ENCODE results near the gene FSTL4. TPM values are rescaled to one million over a fixed set of nuclear protein-coding genes. Genes with fewer than 3 reads are reported as not detected.

FSTL4 gene
- total and polyA plus RNA-seq, 4 donors: 0.02 to 0.18 TPM; not detected in 2

DNA sequence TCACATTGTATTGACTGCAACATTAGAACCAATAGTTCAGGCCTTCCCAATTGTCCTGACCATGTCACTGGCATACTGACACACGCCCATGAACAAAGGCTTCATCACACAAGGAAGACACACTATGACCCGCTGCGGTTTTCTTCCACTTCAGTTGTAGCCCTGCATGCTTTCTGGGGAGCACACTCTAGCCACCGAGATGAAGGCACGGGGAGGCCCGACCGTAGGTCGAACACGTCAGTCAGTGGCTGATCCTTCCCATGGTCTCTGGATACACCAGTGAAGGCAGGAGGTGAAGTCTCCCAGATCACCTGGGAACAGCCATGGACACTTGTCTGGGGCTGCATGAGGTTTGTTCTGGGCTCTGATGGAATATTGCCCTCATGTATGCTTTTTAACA is 224.7 kb downstream of the FSTL4 start:
- Histone ChIP-seq H3K4me1 (ENCODE audit: control insufficient read depth in 4 of 4, insufficient read depth in 4 of 4, low read length in 3 of 4) (no peaks in the 10 kb centered on the region), H3K36me3 (ENCODE audit: control insufficient read depth in 4 of 4, insufficient read depth in 3 of 4, low read depth in 1 of 4, low read length in 3 of 4) (no peaks in the 10 kb centered on the region), H3K4me3 (ENCODE audit: low read depth in 1 of 3, low read length in 3 of 3) (no peak overlapping the region), H3K27me3 (ENCODE audit: control insufficient read depth in 4 of 4, insufficient read depth in 4 of 4, low read length in 3 of 4) (peaks cover 0 to under 1% (median 0%) of the 10 kb centered on the region in 4 donors), H3K9me3 (ENCODE audit: control insufficient read depth in 4 of 4, low read length in 3 of 4) (no peaks in the 10 kb centered on the region), H3K9ac (ENCODE audit: low read depth in 1 of 2, low read length in 2 of 2) (no peak overlapping the region), H3K27ac (ENCODE audit: low read depth in 1 of 2, low read length in 2 of 2) (no peak overlapping the region)
- no peak for DNase-seq (ENCODE audit: low spot score)
- 92% methylated on average over 9 of the region's 9 CpGs for WGBS
- TF ChIP-seq, protein P1, sequence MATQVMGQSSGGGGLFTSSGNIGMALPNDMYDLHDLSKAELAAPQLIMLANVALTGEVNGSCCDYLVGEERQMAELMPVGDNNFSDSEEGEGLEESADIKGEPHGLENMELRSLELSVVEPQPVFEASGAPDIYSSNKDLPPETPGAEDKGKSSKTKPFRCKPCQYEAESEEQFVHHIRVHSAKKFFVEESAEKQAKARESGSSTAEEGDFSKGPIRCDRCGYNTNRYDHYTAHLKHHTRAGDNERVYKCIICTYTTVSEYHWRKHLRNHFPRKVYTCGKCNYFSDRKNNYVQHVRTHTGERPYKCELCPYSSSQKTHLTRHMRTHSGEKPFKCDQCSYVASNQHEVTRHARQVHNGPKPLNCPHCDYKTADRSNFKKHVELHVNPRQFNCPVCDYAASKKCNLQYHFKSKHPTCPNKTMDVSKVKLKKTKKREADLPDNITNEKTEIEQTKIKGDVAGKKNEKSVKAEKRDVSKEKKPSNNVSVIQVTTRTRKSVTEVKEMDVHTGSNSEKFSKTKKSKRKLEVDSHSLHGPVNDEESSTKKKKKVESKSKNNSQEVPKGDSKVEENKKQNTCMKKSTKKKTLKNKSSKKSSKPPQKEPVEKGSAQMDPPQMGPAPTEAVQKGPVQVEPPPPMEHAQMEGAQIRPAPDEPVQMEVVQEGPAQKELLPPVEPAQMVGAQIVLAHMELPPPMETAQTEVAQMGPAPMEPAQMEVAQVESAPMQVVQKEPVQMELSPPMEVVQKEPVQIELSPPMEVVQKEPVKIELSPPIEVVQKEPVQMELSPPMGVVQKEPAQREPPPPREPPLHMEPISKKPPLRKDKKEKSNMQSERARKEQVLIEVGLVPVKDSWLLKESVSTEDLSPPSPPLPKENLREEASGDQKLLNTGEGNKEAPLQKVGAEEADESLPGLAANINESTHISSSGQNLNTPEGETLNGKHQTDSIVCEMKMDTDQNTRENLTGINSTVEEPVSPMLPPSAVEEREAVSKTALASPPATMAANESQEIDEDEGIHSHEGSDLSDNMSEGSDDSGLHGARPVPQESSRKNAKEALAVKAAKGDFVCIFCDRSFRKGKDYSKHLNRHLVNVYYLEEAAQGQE (IDR thresholded peaks at IDR 0.05): no peak
- TF ChIP-seq RAD21 (IDR thresholded peaks at IDR 0.05): no peak
- no peak for TF ChIP-seq FOXA2 (IDR thresholded peaks at IDR 0.05)
- TF ChIP-seq JUND (IDR thresholded peaks at IDR 0.05): no peak
- no peak for TF ChIP-seq SP1 (IDR thresholded peaks at IDR 0.05)
- TF ChIP-seq, protein P2, sequence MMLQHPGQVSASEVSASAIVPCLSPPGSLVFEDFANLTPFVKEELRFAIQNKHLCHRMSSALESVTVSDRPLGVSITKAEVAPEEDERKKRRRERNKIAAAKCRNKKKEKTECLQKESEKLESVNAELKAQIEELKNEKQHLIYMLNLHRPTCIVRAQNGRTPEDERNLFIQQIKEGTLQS (IDR thresholded peaks at IDR 0.05): no peak
- TF ChIP-seq HNF4G (IDR thresholded peaks at IDR 0.05): no peak
- TF ChIP-seq, protein P3, sequence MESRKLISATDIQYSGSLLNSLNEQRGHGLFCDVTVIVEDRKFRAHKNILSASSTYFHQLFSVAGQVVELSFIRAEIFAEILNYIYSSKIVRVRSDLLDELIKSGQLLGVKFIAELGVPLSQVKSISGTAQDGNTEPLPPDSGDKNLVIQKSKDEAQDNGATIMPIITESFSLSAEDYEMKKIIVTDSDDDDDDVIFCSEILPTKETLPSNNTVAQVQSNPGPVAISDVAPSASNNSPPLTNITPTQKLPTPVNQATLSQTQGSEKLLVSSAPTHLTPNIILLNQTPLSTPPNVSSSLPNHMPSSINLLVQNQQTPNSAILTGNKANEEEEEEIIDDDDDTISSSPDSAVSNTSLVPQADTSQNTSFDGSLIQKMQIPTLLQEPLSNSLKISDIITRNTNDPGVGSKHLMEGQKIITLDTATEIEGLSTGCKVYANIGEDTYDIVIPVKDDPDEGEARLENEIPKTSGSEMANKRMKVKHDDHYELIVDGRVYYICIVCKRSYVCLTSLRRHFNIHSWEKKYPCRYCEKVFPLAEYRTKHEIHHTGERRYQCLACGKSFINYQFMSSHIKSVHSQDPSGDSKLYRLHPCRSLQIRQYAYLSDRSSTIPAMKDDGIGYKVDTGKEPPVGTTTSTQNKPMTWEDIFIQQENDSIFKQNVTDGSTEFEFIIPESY (IDR thresholded peaks at IDR 0.05): no peak
- TF ChIP-seq GABPA (IDR thresholded peaks at IDR 0.05 in 1 of 2, conservative IDR thresholded peaks at IDR 0.05 in 1 of 2): no peak
- no peak for TF ChIP-seq FOXA1 (IDR thresholded peaks at IDR 0.05)
- no peak for TF ChIP-seq EGR1 (IDR thresholded peaks at IDR 0.05; ENCODE audit: low read depth in 2 of 2)
- no peak for TF ChIP-seq TAF1 (conservative IDR thresholded peaks at IDR 0.05)
- no peak for TF ChIP-seq YY1 (IDR thresholded peaks at IDR 0.05)
- TF ChIP-seq, protein P4, sequence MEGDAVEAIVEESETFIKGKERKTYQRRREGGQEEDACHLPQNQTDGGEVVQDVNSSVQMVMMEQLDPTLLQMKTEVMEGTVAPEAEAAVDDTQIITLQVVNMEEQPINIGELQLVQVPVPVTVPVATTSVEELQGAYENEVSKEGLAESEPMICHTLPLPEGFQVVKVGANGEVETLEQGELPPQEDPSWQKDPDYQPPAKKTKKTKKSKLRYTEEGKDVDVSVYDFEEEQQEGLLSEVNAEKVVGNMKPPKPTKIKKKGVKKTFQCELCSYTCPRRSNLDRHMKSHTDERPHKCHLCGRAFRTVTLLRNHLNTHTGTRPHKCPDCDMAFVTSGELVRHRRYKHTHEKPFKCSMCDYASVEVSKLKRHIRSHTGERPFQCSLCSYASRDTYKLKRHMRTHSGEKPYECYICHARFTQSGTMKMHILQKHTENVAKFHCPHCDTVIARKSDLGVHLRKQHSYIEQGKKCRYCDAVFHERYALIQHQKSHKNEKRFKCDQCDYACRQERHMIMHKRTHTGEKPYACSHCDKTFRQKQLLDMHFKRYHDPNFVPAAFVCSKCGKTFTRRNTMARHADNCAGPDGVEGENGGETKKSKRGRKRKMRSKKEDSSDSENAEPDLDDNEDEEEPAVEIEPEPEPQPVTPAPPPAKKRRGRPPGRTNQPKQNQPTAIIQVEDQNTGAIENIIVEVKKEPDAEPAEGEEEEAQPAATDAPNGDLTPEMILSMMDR (IDR thresholded peaks at IDR 0.05; ENCODE audit: low read depth, low read length, missing input control): no peak
- no peak for TF ChIP-seq NR2F2 (IDR thresholded peaks at IDR 0.05)
- TF ChIP-seq, protein P5, sequence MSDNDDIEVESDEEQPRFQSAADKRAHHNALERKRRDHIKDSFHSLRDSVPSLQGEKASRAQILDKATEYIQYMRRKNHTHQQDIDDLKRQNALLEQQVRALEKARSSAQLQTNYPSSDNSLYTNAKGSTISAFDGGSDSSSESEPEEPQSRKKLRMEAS (IDR thresholded peaks at IDR 0.05): no peak
- no peak for TF ChIP-seq HNF4A (conservative IDR thresholded peaks at IDR 0.05)

Measured in liver (tissue), 9 donors.